NB4 (cell line): ENCODE data around the gene ID4.

Source experiments
- CTCF ChIP-seq: IDR thresholded peaks from one replicate; pipeline ENCODE4 v1.5.1; 2012; ENCODE audit warnings: low read depth, low read length
- POLR2A ChIP-seq: IDR thresholded peaks from 2 replicates; pipeline ENCODE4 v1.6.1; 2011; ENCODE audit warnings: mild to moderate bottlenecking; ENCODE audit not compliant: insufficient read length; ENCODE audit errors: extremely low read depth

- no peak for TF ChIP-seq POLR2A
- no peak for TF ChIP-seq CTCF
Measured at GRCh38 chr6:19852927-19853326, 15.8 kb downstream of the ID4 start.
